GM18498 (cell line): ENCODE data around the gene VCY1B.
"Not testable (repeated sequence)": the region's sequence is repeated elsewhere in the genome, so short reads cannot be mapped to it uniquely, and the experiment has no call there.

Experiments used
- ATAC-seq: cut with Tn5 transposase; IDR thresholded peaks from one replicate; pipeline ENCODE4 v1.9.1; 2021; ENCODE audit warnings: mild to moderate bottlenecking, moderate library complexity; ENCODE audit not compliant: unreplicated experiment

Gene VCY1B

GRCh38 chrY:14055927-14056326 is at the start of gene VCY1B:
VCY1B (plus strand) TSS chrY:14056227; CDS start chrY:14056290, 63 bp downstream.
- ATAC-seq = not testable (repeated sequence)

GRCh38 chrY:14011916-14012315 is 44.1 kb upstream of the VCY1B start:
- ATAC-seq = not testable (repeated sequence)

GRCh38 chrY:14030395-14030794 is 25.6 kb upstream of the VCY1B start:
- ATAC-seq = not testable (repeated sequence)

GRCh38 chrY:14085877-14086276 is 29.9 kb downstream of the VCY1B start:
- ATAC-seq = no peak
